HEK293 (cell line): ENCODE data around the gene MUCL3.
"Not testable (repeated sequence)": the region's sequence is repeated elsewhere in the genome, so short reads cannot be mapped to it uniquely, and the experiment has no call there.

Source experiments
- CTCF ChIA-PET: fragments of 350-600 bp; formaldehyde crosslinking; extraction: SDS; loops from one replicate; lab custom pipeline; 2021; ENCODE audit warnings: antibody characterized with exemption; lab: Yijun Ruan, JAX
- POLR2A ChIA-PET: fragments of 300-600 bp; formaldehyde crosslinking; extraction: SDS; loops from one replicate; lab custom pipeline; 2020; ENCODE audit warnings: antibody characterized with exemption, inconsistent platforms; lab: Yijun Ruan, JAX
- H3K27ac ChIP-seq: fragments of 200-500 bp; sonication (Bioruptor generic); 2 replicates; pipeline ENCODE4 v1.5.1; 2014; ENCODE audit warnings: low read depth, low read length, control low read depth, inconsistent platforms; ENCODE audit errors: extremely low read depth
- H3K36me3 ChIP-seq, 2 experiments: fragments of 200-500 bp in 1 of 2; sonication (Bioruptor generic) in 1 of 2; 1 replicate in 1 of 2; 2 replicates in 1 of 2; pipeline ENCODE4 v1.5.1; 2014 to 2017; ENCODE audit warnings: inconsistent platforms in 2 of 2, low read length in 2 of 2; ENCODE audit not compliant: control insufficient read depth in 2 of 2, insufficient read depth in 1 of 2
- H3K4me1 ChIP-seq: fragments of 200-500 bp; sonication (Bioruptor generic); 2 replicates; pipeline ENCODE4 v1.5.1; 2014; ENCODE audit warnings: mild to moderate bottlenecking, low read length, inconsistent platforms; ENCODE audit not compliant: control insufficient read depth, insufficient read depth
- H3K4me3 ChIP-seq: 2 replicates; pipeline ENCODE4 v1.5.1; 2011; ENCODE audit warnings: low read depth, mild to moderate bottlenecking, control low read depth, low read length, moderate library complexity
- H3K9me3 ChIP-seq: fragments of 200-500 bp; sonication (Bioruptor generic); 2 replicates; pipeline ENCODE4 v1.5.1; 2014; ENCODE audit warnings: low read depth, low read length, inconsistent platforms; ENCODE audit not compliant: control insufficient read depth, insufficient read depth
- GLI4 ChIP-seq: fragments of 450-650 bp; formaldehyde crosslinking; IDR thresholded peaks from 2 replicates; pipeline ENCODE4 v1.5.1; 2016; ENCODE audit warnings: missing biosample characterization, missing genetic modification characterization
- ZBTB7A ChIP-seq: fragments of 450-650 bp; formaldehyde crosslinking; IDR thresholded peaks from 2 replicates; pipeline ENCODE4 v1.5.1; 2016; ENCODE audit warnings: low read depth, missing biosample characterization, missing genetic modification characterization
- ZFP3 ChIP-seq: fragments of 450-650 bp; formaldehyde crosslinking; IDR thresholded peaks from 2 replicates; pipeline ENCODE4 v1.5.1; 2016; ENCODE audit warnings: low read depth, missing biosample characterization, missing genetic modification characterization
- ZFP69B ChIP-seq: fragments of 450-650 bp; formaldehyde crosslinking; IDR thresholded peaks from 2 replicates; pipeline ENCODE4 v1.5.1; 2016; ENCODE audit warnings: missing biosample characterization, missing genetic modification characterization
- ZNF132 ChIP-seq: fragments of 450-650 bp; formaldehyde crosslinking; IDR thresholded peaks from 2 replicates; pipeline ENCODE4 v1.5.1; 2017; ENCODE audit warnings: missing biosample characterization, missing genetic modification characterization, borderline replicate concordance
- ZNF133 ChIP-seq: fragments of 450-650 bp; formaldehyde crosslinking; IDR thresholded peaks from 2 replicates; pipeline ENCODE4 v1.5.1; 2016; ENCODE audit warnings: missing biosample characterization, missing genetic modification characterization
- ZNF169 ChIP-seq: fragments of 450-650 bp; formaldehyde crosslinking; IDR thresholded peaks from 2 replicates; pipeline ENCODE4 v1.5.1; 2016; ENCODE audit warnings: missing biosample characterization, missing genetic modification characterization
- ZNF214 ChIP-seq: fragments of 450-650 bp; formaldehyde crosslinking; IDR thresholded peaks from 2 replicates; pipeline ENCODE4 v1.5.1; 2017; ENCODE audit warnings: missing biosample characterization, mild to moderate bottlenecking, missing genetic modification characterization, borderline replicate concordance
- ZNF239 ChIP-seq: fragments of 450-650 bp; formaldehyde crosslinking; IDR thresholded peaks from 2 replicates; pipeline ENCODE4 v1.5.1; 2016; ENCODE audit warnings: missing biosample characterization, missing genetic modification characterization
- ZNF266 ChIP-seq: fragments of 450-650 bp; formaldehyde crosslinking; IDR thresholded peaks from 2 replicates; pipeline ENCODE4 v1.5.1; 2016; ENCODE audit warnings: missing biosample characterization, missing genetic modification characterization, low read depth
- ZNF274 ChIP-seq, 2 experiments: fragments of 200-500 bp in 1 of 2; fragments of 450-650 bp in 1 of 2; sonication (Bioruptor generic) in 1 of 2; formaldehyde crosslinking in 1 of 2; IDR thresholded peaks; 2 replicates each; pipeline versions ENCODE4 v1.5.1 to v1.6.1; 2014 to 2016; ENCODE audit warnings: borderline replicate concordance in 1 of 2, inconsistent platforms in 1 of 2, low read length in 1 of 2, missing biosample characterization in 1 of 2, missing genetic modification characterization in 1 of 2
- ZNF501 ChIP-seq: fragments of 450-650 bp; formaldehyde crosslinking; IDR thresholded peaks from 2 replicates; pipeline ENCODE4 v1.5.1; 2016; ENCODE audit warnings: missing biosample characterization, missing genetic modification characterization
- ZNF548 ChIP-seq: fragments of 450-650 bp; formaldehyde crosslinking; IDR thresholded peaks from 2 replicates; pipeline ENCODE4 v1.5.1; 2016; ENCODE audit warnings: missing biosample characterization, missing genetic modification characterization
- ZNF558 ChIP-seq: fragments of 450-650 bp; formaldehyde crosslinking; IDR thresholded peaks from 2 replicates; pipeline ENCODE4 v1.5.1; 2016; ENCODE audit warnings: missing biosample characterization, missing genetic modification characterization
- ZNF692 ChIP-seq: fragments of 450-650 bp; formaldehyde crosslinking; IDR thresholded peaks from 2 replicates; pipeline ENCODE4 v1.5.1; 2016; ENCODE audit warnings: missing biosample characterization, missing genetic modification characterization
- ZNF707 ChIP-seq: fragments of 450-650 bp; formaldehyde crosslinking; IDR thresholded peaks from 2 replicates; pipeline ENCODE4 v1.5.1; 2016; ENCODE audit warnings: missing biosample characterization, missing genetic modification characterization
- ZNF792 ChIP-seq: fragments of 450-650 bp; formaldehyde crosslinking; IDR thresholded peaks from 2 replicates; pipeline ENCODE4 v1.5.1; 2016; ENCODE audit warnings: missing biosample characterization, missing genetic modification characterization
- ZNF830 ChIP-seq: fragments of 450-650 bp; IDR thresholded peaks from 2 replicates; pipeline ENCODE4 v1.5.0; 2018; ENCODE audit warnings: missing biosample characterization, missing genetic modification characterization, low read depth, mild to moderate bottlenecking, moderate library complexity
- ZSCAN23 ChIP-seq: fragments of 450-650 bp; formaldehyde crosslinking; IDR thresholded peaks from 2 replicates; pipeline ENCODE4 v1.5.1; 2016; ENCODE audit warnings: missing biosample characterization, missing genetic modification characterization
- TF ChIP-seq, protein P1 (sequence below): fragments of 450-650 bp; formaldehyde crosslinking; IDR thresholded peaks from 2 replicates; pipeline ENCODE4 v1.5.1; 2016; ENCODE audit warnings: missing biosample characterization, missing genetic modification characterization
- TF ChIP-seq, protein P2 (sequence below): fragments of 450-650 bp; formaldehyde crosslinking; IDR thresholded peaks from 2 replicates; pipeline ENCODE4 v1.5.1; 2017; ENCODE audit warnings: missing biosample characterization, missing genetic modification characterization
- TF ChIP-seq, protein P3 (sequence below): fragments of 450-650 bp; formaldehyde crosslinking; IDR thresholded peaks from 2 replicates; pipeline ENCODE4 v1.5.1; 2017; ENCODE audit warnings: missing biosample characterization, missing genetic modification characterization

The MUCL3 gene

GRCh38 chr6:30903236-30903635 lies 37.5 kb upstream of the MUCL3 start:
- POLR2A ChIA-PET: interaction anchor here (0.6 kb wide), 2 partner anchors 56 to 174 kb away, joined by 3 to 5 read pairs; no protein-coding TSS in a partner anchor
- CTCF ChIA-PET: interaction anchor here (0.6 to 1.7 kb wide), 4 partner anchors 68 to 184 kb away, joined by 3 to 6 read pairs (median 4); no protein-coding TSS in a partner anchor
- TF ChIP-seq ZNF830: no peak
- TF ChIP-seq ZFP69B (tag by site-specific recombination): no peak
- TF ChIP-seq ZFP3 (tag by site-specific recombination): no peak
- TF ChIP-seq, all 188 proteins: peak for 0

GRCh38 chr6:30907290-30907757 lies 33.4 kb upstream of the MUCL3 start:
- peak overlapping the region; percentile 91 for H3K4me3 ChIP-seq
- H3K9me3 ChIP-seq; H3K4me1 ChIP-seq; TF ChIP-seq ZNF274 (IDR thresholded peaks at IDR 0.05; ENCODE audit: low read length): not testable (repeated sequence)
- CTCF ChIA-PET: interaction anchor here (0.6 to 2.6 kb wide), 7 partner anchors 24 to 222 kb away, joined by 3 to 8 read pairs (median 5); no protein-coding TSS in a partner anchor
- TF ChIP-seq ZNF558 (tag by site-specific recombination) (0 out of 2 replicates have a peak, but pooled peaks have one; percentile 78), ZNF792 (tag by site-specific recombination) (peak; percentile 94), ZNF214 (tag by site-specific recombination) (0 out of 2 replicates have a peak, but pooled peaks have one; percentile 21), ZNF707 (peak; percentile 71; the same call in 1 of the 2 replicates), ZBTB7A (tag by site-specific recombination) (peak; percentile 74; the same call in 1 of the 2 replicates), ZNF548 (tag by site-specific recombination) (0 out of 2 replicates have a peak, but pooled peaks have one; percentile 25), ZNF266 (0 out of 2 replicates have a peak, but pooled peaks have one; percentile 26), ZNF274 (tag by site-specific recombination; IDR thresholded peaks at IDR 0.05; ENCODE audit: borderline replicate concordance) (0 out of 2 replicates have a peak, but pooled peaks have one; percentile 66), ZNF133 (tag by site-specific recombination) (0 out of 2 replicates have a peak, but pooled peaks have one; percentile 13)
- TF ChIP-seq, protein P1, sequence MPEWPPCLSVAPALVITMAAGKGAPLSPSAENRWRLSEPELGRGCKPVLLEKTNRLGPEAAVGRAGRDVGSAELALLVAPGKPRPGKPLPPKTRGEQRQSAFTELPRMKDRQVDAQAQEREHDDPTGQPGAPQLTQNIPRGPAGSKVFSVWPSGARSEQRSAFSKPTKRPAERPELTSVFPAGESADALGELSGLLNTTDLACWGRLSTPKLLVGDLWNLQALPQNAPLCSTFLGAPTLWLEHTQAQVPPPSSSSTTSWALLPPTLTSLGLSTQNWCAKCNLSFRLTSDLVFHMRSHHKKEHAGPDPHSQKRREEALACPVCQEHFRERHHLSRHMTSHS (tag by site-specific recombination): peak; percentile 6; the same call in 1 of the 2 replicates
- TF ChIP-seq, all 188 proteins: peak for 10; not testable (repeated sequence) for 178
- POLR2A ChIA-PET: interaction anchor here (0.6 to 1.7 kb wide), 12 partner anchors 19 to 920 kb away, joined by 3 to 6 read pairs (median 4); partner anchors contain the start of genes DDR1, HSPA1B, MDC1 and NRM
- H3K27ac ChIP-seq: not testable (repeated sequence)
- H3K36me3 ChIP-seq: peaks cover 6 to 30% of the 10 kb centered on the region in 2 experiments; a peak in 2 of 3 replicates

More at GRCh38 chr6:30903236-30903635, 37.5 kb upstream of the MUCL3 start:
- Histone ChIP-seq H3K27ac (no peak overlapping the region), H3K9me3 (no peaks in the 10 kb centered on the region), H3K4me3 (no peak overlapping the region), H3K4me1 (no peaks in the 10 kb centered on the region), H3K36me3 (peaks cover 3 to 20% of the 10 kb centered on the region in 2 experiments; a peak in 2 of 3 replicates)

DNA sequence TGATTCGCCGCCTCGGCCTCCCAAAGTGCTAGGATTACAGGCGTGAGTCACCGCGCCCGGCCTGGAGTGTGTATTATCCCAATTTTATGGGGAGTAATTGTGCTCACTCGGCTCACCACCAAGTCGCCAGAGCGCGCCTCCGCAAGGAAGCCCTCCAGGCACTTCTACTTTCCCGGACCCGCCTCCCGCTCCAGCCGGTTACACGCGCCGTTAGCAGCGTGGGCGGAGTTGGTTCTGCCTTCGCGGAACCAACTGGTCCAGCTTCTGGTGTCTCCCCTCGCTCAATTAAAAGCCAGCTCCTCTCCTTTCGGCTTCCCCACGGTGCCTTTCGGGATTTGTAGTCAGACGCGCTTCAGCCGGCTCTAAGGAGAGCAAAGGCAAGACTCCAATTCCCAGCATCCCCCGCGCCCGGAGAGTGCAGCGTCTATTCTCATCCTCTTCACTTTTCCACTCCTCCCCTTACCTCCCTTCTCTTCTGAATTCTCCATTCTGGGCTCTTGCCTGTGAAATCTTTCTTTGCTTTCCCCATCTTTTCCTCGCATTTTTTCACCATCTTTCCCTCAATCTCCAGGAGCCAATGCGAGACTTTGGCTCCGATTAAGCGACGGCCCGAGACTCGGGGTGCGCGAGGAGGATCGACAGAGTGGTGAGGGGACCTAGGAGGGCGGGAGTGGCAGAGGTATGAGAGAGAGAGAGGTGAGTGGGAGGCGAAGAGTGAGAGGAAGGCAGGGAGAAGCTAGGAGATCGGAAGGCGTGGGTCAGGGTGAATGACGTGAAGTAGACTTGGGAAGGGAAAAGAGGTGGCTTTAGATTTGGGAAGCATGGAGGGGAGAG lies 32.8 kb upstream of the MUCL3 start, which contains the start of gene GTF2H4:
GTF2H4 (plus strand) TSS at position 450 of the 834 bp plus-strand sequence.
- Histone ChIP-seq H3K4me3 (peak within 1 kb of the TSS; percentile 91), H3K27ac (peak within 1 kb of the TSS; percentile 61), H3K4me1 (no peaks in the 10 kb centered on the region; the same call in 1 of the 2 replicates), H3K9me3 (no peaks in the 10 kb centered on the region), H3K36me3 (peaks cover 6 to 37% of the 10 kb centered on the region in 2 experiments; a peak in 2 of 3 replicates)
- CTCF ChIA-PET: interaction anchor here (0.6 to 3.1 kb wide), 8 partner anchors 31 to 389 kb away, joined by 3 to 13 read pairs (median 5); no protein-coding TSS in a partner anchor
- POLR2A ChIA-PET: interaction anchor here (0.6 to 1.7 kb wide), 12 partner anchors 19 to 919 kb away, joined by 3 to 6 read pairs (median 4); partner anchors contain the start of genes DDR1, HSPA1B, MDC1 and NRM
- TF ChIP-seq ZNF133 (tag by site-specific recombination) (no peak), ZNF169 (tag by site-specific recombination) (no peak), ZNF239 (tag by site-specific recombination) (no peak; the same call in 1 of the 2 replicates), GLI4 (peak; percentile 95), ZSCAN23 (tag by site-specific recombination) (no peak; the same call in none of the 2 replicates), ZNF132 (tag by site-specific recombination) (no peak), ZNF501 (tag by site-specific recombination) (peak; percentile 99), ZNF692 (tag by site-specific recombination) (peak; percentile 86), ZNF548 (tag by site-specific recombination) (no peak)
- TF ChIP-seq, protein P2, sequence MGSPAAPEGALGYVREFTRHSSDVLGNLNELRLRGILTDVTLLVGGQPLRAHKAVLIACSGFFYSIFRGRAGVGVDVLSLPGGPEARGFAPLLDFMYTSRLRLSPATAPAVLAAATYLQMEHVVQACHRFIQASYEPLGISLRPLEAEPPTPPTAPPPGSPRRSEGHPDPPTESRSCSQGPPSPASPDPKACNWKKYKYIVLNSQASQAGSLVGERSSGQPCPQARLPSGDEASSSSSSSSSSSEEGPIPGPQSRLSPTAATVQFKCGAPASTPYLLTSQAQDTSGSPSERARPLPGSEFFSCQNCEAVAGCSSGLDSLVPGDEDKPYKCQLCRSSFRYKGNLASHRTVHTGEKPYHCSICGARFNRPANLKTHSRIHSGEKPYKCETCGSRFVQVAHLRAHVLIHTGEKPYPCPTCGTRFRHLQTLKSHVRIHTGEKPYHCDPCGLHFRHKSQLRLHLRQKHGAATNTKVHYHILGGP (tag by site-specific recombination): peak; percentile 21; the same call in 1 of the 2 replicates
- TF ChIP-seq, protein P3, sequence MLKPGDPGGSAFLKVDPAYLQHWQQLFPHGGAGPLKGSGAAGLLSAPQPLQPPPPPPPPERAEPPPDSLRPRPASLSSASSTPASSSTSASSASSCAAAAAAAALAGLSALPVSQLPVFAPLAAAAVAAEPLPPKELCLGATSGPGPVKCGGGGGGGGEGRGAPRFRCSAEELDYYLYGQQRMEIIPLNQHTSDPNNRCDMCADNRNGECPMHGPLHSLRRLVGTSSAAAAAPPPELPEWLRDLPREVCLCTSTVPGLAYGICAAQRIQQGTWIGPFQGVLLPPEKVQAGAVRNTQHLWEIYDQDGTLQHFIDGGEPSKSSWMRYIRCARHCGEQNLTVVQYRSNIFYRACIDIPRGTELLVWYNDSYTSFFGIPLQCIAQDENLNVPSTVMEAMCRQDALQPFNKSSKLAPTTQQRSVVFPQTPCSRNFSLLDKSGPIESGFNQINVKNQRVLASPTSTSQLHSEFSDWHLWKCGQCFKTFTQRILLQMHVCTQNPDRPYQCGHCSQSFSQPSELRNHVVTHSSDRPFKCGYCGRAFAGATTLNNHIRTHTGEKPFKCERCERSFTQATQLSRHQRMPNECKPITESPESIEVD (tag by site-specific recombination): peak; percentile 45; the same call in 1 of the 2 replicates
